WTC11 (cell line): ENCODE results near the gene INSYN1.

Experiments
- MXD4 ChIP-seq: fragments of 250-450 bp; sonication (Bioruptor Pico); IDR thresholded peaks from 2 replicates; pipeline ENCODE4 v1.8.0; 2021; ENCODE audit warnings: mild to moderate bottlenecking, moderate library complexity, borderline replicate concordance
- TF ChIP-seq, protein P1 (sequence below): fragments of 200-600 bp; IDR thresholded peaks from 2 replicates; pipeline ENCODE4 v1.8.0; 2022; ENCODE audit warnings: antibody characterized with exemption

DNA sequence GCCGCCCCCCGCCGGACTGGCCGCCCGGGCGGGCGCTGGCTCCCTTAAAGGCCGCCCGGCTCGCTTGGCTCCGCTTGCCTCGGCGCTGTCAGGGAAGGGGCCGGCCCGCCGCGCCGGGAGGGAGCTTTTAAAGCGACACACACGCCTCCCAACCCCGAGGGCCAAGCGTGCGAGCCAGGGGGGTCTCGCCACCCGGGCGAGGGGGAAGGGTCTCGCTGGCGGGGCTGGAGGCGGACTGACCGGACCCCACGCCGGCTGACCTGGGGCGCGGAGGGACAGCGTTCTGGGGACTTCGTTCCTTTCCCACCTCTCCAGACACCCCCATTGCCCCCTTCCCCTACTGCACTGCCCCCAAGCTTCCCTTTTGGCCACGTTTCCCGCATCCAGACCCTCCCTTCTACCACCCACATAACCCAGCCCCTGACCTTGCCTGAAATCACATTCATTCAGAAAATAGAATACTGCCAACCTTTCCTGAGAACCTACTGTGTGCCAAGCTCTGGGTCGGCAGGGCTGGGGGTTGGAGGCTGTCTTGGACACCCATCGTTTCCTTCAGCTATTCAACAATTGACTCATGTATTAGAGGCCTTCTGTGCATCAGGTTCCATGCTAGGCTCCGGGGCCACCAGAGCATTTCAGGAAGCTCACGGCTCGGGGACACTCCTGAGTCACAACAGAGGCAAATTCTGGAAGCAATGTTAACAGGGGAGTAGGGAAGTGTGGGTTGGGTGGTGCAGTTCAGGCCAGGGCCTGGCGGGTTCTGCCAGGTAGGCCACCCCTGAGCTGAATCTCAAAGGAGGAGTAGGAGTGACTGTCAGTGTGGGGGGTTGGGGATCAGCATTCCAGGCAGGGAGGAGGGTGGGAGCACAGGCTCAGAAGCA, at the start of gene INSYN1:
- TF ChIP-seq, protein P1, sequence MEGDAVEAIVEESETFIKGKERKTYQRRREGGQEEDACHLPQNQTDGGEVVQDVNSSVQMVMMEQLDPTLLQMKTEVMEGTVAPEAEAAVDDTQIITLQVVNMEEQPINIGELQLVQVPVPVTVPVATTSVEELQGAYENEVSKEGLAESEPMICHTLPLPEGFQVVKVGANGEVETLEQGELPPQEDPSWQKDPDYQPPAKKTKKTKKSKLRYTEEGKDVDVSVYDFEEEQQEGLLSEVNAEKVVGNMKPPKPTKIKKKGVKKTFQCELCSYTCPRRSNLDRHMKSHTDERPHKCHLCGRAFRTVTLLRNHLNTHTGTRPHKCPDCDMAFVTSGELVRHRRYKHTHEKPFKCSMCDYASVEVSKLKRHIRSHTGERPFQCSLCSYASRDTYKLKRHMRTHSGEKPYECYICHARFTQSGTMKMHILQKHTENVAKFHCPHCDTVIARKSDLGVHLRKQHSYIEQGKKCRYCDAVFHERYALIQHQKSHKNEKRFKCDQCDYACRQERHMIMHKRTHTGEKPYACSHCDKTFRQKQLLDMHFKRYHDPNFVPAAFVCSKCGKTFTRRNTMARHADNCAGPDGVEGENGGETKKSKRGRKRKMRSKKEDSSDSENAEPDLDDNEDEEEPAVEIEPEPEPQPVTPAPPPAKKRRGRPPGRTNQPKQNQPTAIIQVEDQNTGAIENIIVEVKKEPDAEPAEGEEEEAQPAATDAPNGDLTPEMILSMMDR, result no peak
- TF ChIP-seq MXD4, result no peak
